ENCODE results near the gene AIF1L. TPM values are rescaled to one million over a fixed set of nuclear protein-coding genes. Genes with fewer than 3 reads are reported as not detected.
A peak's percentile ranks its signal among the peaks of the same experiment; 100 is the strongest.

AIF1L gene
- total and polyA plus RNA-seq, 2 of the 4 experiments (the other 2 are of a cell fraction), result 0.18 to 0.19 TPM

DNA sequence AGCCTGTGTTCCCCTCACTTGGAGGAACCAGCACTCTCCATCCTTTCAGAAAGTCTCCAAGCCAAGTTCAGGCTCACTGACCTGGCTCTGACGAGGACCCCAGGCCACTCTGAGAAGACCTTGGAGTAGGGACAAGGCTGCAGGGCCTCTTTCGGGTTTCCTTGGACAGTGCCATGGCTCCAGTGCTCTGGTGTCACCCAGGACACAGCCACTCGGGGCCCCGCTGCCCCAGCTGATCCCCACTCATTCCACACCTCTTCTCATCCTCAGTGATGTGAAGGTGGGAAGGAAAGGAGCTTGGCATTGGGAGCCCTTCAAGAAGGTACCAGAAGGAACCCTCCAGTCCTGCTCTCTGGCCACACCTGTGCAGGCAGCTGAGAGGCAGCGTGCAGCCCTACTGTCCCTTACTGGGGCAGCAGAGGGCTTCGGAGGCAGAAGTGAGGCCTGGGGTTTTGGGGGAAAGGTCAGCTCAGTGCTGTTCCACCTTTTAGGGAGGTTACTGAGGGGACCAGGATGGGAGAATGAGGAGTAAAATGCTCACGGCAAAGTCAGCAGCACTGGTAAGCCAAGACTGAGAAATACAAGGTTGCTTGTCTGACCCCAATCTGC lies 24.4 kb downstream of the AIF1L start:
- Histone ChIP-seq H3K27ac (ENCODE audit: insufficient read depth, low read length) (no peak overlapping the region), H2BK120ac (ENCODE audit: low read depth, low read length) (no peak overlapping the region), H3K23ac (ENCODE audit: low read depth, low read length) (no peak overlapping the region), H3K14ac (replicated peaks; ENCODE audit: low read depth, low read length) (no peak overlapping the region), H4K91ac (ENCODE audit: insufficient read depth, low read depth, low read length) (no peak overlapping the region), H3K4me1 (ENCODE audit: control insufficient read depth, insufficient read depth, low read length) (no peaks in the 10 kb centered on the region), H3K4me3 (ENCODE audit: insufficient read depth, low read depth, low read length) (no peak overlapping the region), H3K36me3 (ENCODE audit: control insufficient read depth, insufficient read depth, low read length) (no peaks in the 10 kb centered on the region), H2BK15ac (ENCODE audit: low read depth, low read length) (no peak overlapping the region), H3K9me3 (ENCODE audit: control insufficient read depth, insufficient read depth, low read length) (no peaks in the 10 kb centered on the region), H3K56ac (ENCODE audit: extremely low read depth, insufficient read depth, low read length) (no peak overlapping the region), H3K9ac (ENCODE audit: low read depth, low read length) (no peak overlapping the region), H2BK5ac (ENCODE audit: low read depth, low read length, poor library complexity, severe bottlenecking) (no peak overlapping the region), H4K8ac (ENCODE audit: low read depth in 2 of 2, low read length in 2 of 2) (no peak overlapping the region), H2AFZ (replicated peaks; ENCODE audit: low read length, poor library complexity) (peak overlapping the region; percentile 33), H3K4me2 (ENCODE audit: low read depth, low read length) (no peak overlapping the region), H2BK20ac (ENCODE audit: low read depth, low read length) (no peak overlapping the region), H2AK9ac (replicated peaks; ENCODE audit: low read depth, low read length, poor library complexity) (no peak overlapping the region), H4K20me1 (ENCODE audit: insufficient read depth, low read length) (no peaks in the 10 kb centered on the region), H3K4ac (ENCODE audit: low read depth, low read length) (no peak overlapping the region), H3K27me3 (ENCODE audit: control insufficient read depth, insufficient read depth, low read length) (peaks cover 20% of the 10 kb centered on the region), H4K5ac (ENCODE audit: low read depth, low read length) (no peak overlapping the region), H2AK5ac (ENCODE audit: low read depth, low read length) (no peak overlapping the region), H3K9me1 (ENCODE audit: insufficient read depth, low read length) (no peaks in the 10 kb centered on the region), H3K79me1 (ENCODE audit: low read depth in 1 of 2, low read length in 2 of 2) (peaks cover 0 to 10% of the 10 kb centered on the region in 2 experiments; a peak in 3 of 4 replicates), H3K18ac (ENCODE audit: low read depth, low read length) (no peak overlapping the region)
- TF ChIP-seq MAZ (IDR thresholded peaks at IDR 0.05; ENCODE audit: borderline replicate concordance, low read depth, low read length) (no peak), RFX5 (IDR thresholded peaks at IDR 0.05; ENCODE audit: low read depth, low read length) (no peak), RAD21 (IDR thresholded peaks at IDR 0.05; ENCODE audit: low read length) (no peak), CEBPB (IDR thresholded peaks at IDR 0.05; ENCODE audit: low read depth, low read length) (no peak), MXI1 (IDR thresholded peaks at IDR 0.05; ENCODE audit: borderline replicate concordance, low read depth, low read length) (no peak), BHLHE40 (IDR thresholded peaks at IDR 0.05; ENCODE audit: low read depth, low read length) (no peak), ELK1 (IDR thresholded peaks at IDR 0.05; ENCODE audit: borderline replicate concordance, low read depth, low read length) (no peak), SMC3 (IDR thresholded peaks at IDR 0.05; ENCODE audit: low read depth, low read length) (no peak), MAFK (IDR thresholded peaks at IDR 0.05; ENCODE audit: low read depth, low read length) (no peak), CHD1 (IDR thresholded peaks at IDR 0.05; ENCODE audit: low read depth, low read length) (no peak), RCOR1 (IDR thresholded peaks at IDR 0.05; ENCODE audit: insufficient replicate concordance, low read length) (no peak), NFE2L2 (IDR thresholded peaks at IDR 0.05; ENCODE audit: low read depth, low read length) (no peak), POLR2A (IDR thresholded peaks at IDR 0.05; ENCODE audit: low read depth, low read length) (no peak), FOS (IDR thresholded peaks at IDR 0.05; ENCODE audit: low read depth, low read length) (no peak)
- TF ChIP-seq, protein P1, sequence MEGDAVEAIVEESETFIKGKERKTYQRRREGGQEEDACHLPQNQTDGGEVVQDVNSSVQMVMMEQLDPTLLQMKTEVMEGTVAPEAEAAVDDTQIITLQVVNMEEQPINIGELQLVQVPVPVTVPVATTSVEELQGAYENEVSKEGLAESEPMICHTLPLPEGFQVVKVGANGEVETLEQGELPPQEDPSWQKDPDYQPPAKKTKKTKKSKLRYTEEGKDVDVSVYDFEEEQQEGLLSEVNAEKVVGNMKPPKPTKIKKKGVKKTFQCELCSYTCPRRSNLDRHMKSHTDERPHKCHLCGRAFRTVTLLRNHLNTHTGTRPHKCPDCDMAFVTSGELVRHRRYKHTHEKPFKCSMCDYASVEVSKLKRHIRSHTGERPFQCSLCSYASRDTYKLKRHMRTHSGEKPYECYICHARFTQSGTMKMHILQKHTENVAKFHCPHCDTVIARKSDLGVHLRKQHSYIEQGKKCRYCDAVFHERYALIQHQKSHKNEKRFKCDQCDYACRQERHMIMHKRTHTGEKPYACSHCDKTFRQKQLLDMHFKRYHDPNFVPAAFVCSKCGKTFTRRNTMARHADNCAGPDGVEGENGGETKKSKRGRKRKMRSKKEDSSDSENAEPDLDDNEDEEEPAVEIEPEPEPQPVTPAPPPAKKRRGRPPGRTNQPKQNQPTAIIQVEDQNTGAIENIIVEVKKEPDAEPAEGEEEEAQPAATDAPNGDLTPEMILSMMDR (conservative IDR thresholded peaks at IDR 0.05; ENCODE audit: low read depth, low read length), result no peak
- TF ChIP-seq, protein P2, sequence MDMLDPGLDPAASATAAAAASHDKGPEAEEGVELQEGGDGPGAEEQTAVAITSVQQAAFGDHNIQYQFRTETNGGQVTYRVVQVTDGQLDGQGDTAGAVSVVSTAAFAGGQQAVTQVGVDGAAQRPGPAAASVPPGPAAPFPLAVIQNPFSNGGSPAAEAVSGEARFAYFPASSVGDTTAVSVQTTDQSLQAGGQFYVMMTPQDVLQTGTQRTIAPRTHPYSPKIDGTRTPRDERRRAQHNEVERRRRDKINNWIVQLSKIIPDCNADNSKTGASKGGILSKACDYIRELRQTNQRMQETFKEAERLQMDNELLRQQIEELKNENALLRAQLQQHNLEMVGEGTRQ (IDR thresholded peaks at IDR 0.05; ENCODE audit: low read depth, low read length), result no peak
- intact Hi-C loops (cut with micrococcal nuclease), result no loop called here
- dilution Hi-C loops (cut with HindIII; ENCODE audit: low sequenced_read_pairs, unreplicated experiment), result no loop called here
- no peak for ATAC-seq (ENCODE audit: low read depth)
- DNase-seq, result no peak
- in situ Hi-C loops (cut with MboI; ENCODE audit: low sequenced_read_pairs), result no loop called here
- ChIA-PET POLR2A (ENCODE audit: unreplicated experiment) (no interaction called here), CTCF (no interaction called here)
- WGBS, 2 experiments (ENCODE audit: extremely low coverage in 2 of 2, insufficient read length in 1 of 2), result 33% methylated on average over 1 of the region's 7 CpGs; no CpG with 5 or more reads in 1 of the 2 experiments
- BruUV-seq (replicated peaks), result no TSS peak

Data from IMR-90 (cell line).